HG02610 (cell line): Measurements from ENCODE around the gene SVIL.
A peak's percentile ranks its signal among the peaks of the same experiment; 100 is the strongest.
"Not testable (repeated sequence)": the region's sequence is repeated elsewhere in the genome, so short reads cannot be mapped to it uniquely, and the experiment has no call there.

Experiments
- ATAC-seq: cut with Tn5 transposase; IDR thresholded peaks from one replicate; pipeline ENCODE4 v1.9.1; 2021; ENCODE audit warnings: mild to moderate bottlenecking, moderate library complexity; ENCODE audit not compliant: unreplicated experiment

Gene SVIL

GRCh38 chr10:29522061-29522855 is 112.5 kb downstream of the SVIL start:
- no peak for ATAC-seq

DNA sequence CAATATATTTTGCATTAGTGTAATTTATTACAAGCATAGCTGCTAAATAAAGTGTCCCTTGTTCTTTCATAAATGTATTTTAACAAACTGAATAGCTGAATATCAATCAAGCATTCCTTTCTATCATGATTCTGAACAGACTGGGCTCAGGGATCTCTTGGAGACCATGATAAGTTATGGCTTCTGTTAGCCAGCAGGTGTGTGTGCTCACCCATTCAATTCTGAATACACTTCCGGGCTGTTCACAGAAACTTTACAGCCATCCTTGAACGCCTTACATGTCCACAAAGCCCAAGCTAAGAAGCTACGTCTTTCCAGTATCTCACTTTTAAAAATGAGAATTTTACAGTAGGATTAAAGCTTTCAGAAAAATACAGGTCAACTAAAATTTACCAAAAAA is 115.1 kb downstream of the SVIL start:
- no peak for ATAC-seq

GRCh38 chr10:29517352-29517923 is 117.3 kb downstream of the SVIL start:
- no peak for ATAC-seq

DNA sequence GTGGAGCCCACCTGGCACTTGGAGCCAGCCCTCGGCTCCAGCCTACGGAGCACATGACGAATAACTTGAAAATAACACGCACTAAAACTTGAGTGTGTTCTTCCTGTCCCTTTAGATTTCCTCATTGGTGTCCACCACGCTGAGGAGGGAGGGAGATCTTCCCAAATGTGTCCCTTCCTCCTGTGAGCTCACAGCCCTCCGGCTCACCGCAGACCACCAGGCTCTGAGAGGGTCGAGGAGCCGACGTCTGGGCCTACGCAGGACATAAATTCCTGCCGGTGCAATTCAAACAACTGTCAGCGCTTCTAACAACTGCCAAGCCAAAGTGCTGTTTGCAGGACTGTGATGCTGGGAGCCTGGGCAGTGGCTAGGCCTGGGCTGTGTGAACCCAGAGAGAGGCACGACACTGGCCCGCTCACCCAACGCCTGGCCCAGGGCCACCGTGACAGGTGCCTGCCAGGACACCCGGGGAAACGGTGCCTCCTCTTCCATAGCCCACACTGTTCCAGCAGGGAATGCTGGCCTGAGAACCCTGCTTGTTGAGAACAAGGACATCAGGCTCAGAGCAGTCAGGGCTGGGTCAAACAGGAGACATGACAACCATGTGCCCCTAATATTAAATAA is 118.3 kb downstream of the SVIL start:
- not testable (repeated sequence) for ATAC-seq

DNA sequence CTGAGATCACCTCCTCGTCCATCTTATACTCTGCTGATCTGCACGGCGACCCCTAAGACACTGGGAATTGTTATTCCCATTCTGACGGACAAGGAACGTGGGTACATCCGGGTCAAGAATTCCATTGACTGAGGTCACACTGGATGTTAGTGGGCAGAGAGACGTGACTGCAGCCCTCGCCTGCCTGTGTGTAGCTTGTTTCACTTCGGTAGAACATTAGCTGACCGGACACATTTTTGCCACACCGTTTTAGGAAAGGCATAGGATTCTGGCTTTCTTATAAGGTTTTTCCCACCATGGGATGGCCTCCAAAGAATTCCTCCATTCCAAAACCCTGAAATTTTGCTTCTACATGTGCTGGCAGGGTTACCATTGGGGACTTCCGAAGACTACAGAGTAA is 118.9 kb downstream of the SVIL start:
- not testable (repeated sequence) for ATAC-seq

GRCh38 chr10:29515104-29515503 is 119.7 kb downstream of the SVIL start:
- not testable (repeated sequence) for ATAC-seq

- ATAC-seq = no peak
Measured at GRCh38 chr10:29514306-29514705, 120.5 kb downstream of the SVIL start.

- ATAC-seq = no peak
Measured at GRCh38 chr10:29512425-29512974, 122.3 kb downstream of the SVIL start.

GRCh38 chr10:29511806-29512205 is 123.0 kb downstream of the SVIL start:
- ATAC-seq = not testable (repeated sequence)

GRCh38 chr10:29510483-29511157 is 124.2 kb downstream of the SVIL start:
- not testable (repeated sequence) for ATAC-seq

DNA sequence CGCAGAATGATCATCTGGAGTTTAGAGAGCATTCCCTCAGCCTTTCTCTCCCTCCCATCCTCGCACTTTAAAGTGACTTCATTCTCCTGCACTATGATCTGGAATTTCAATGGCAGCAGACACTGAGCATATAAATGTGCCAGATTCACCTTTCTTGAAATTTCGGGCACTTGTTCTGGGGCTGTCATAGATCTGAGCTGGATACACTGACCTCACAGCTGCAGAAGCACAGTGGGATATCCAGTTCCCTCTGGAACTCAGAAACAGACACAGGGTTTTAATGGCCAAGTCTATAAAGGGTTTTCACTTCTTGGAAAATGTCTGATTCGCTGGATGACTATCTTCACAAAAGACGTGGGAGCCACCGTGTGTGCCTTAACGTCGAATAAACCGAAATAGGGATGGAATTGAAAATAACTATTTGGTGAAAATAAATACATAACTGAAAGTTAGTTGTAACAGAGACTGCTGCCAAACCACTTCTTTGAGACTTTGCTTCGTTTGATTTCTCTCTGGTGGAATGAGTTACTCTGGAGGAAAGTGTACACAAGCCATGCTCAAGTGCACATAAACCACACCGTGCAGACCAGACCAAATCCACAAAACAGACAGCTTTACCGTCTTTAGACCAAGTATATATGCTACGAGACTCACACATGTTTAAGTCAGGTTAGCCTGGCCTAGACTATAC is 126.1 kb downstream of the SVIL start:
- ATAC-seq = no peak

GRCh38 chr10:29507750-29508149 is 127.0 kb downstream of the SVIL start:
- not testable (repeated sequence) for ATAC-seq

GRCh38 chr10:29506324-29506921 is 128.3 kb downstream of the SVIL start:
- ATAC-seq = peak; percentile 51

GRCh38 chr10:29502351-29502750 is 132.4 kb downstream of the SVIL start:
- ATAC-seq = no peak

GRCh38 chr10:29501692-29502091 is 133.1 kb downstream of the SVIL start:
- ATAC-seq = no peak

DNA sequence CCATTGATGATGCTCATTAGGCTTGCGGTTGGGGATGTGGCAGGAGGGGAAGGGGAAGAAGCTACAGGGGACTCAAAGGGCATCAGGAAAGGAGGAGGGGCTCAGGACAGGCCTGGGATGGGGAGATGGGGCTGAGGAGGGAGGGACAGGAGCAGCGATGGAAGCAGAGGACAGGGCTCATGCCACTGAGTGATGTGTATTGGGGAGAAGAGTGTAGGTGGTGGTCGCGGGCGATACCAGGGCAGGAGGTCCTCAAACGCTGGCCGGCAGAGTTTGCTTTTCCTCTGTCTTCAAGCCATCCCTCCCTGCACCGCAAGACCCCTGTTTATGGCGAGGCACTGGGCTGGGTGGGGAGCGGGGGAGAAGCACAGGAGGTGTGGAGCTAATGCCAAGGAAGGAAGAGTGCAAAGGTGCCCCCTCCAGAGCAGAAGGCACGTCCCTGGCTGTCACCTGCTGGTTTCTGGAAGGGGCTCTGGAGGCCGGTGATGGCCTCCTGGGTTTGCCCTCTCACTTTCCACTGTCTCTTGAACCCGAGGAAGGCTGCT is 134.7 kb downstream of the SVIL start:
- ATAC-seq = no peak

GRCh38 chr10:29496341-29497162 is 138.2 kb downstream of the SVIL start:
- ATAC-seq = peak; percentile 56

- ATAC-seq = no peak
Measured at GRCh38 chr10:29495366-29495765, 139.4 kb downstream of the SVIL start.

DNA sequence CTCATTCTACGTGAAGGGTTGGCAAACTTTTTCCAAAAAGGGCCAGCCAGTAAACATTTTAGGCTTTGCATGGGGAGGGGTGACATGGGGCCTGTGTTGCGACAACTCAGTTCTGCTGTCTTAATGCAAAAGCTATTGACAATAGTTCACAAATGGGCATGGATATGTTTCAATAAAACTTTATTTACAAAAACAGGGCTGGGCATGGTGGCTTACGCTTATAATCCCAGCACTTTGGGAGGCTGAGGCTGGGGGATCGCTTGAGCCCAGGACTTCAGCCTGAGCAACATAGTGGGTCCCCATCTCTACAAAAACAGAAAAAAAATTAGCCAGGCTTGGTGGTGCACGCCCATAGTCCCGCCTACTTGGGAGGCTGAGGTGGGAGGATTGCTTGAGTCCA is 141.1 kb downstream of the SVIL start:
- no peak for ATAC-seq
